RPMI8226 (cell line): ENCODE data around the gene TMEM101.
"Not testable (repeated sequence)": the region's sequence is repeated elsewhere in the genome, so short reads cannot be mapped to it uniquely, and the experiment has no call there.

Source experiments
- DNase-seq: peaks from one replicate; pipeline ENCODE4 v3.0.0-alpha.2; 2015

Gene TMEM101

GRCh38 chr17:44014437-44015172 lies at the start of gene TMEM101:
Gene TMEM101 (minus strand): TSS chr17:44014963. CDS start chr17:44014952, 11 bp downstream.
- DNase-seq = peak; percentile 94

GRCh38 chr17:44063704-44064639 lies 49.2 kb upstream of the TMEM101 start:
- no peak for DNase-seq

GRCh38 chr17:44062871-44063270 lies 48.1 kb upstream of the TMEM101 start:
- DNase-seq = no peak

- DNase-seq = no peak
Observed at GRCh38 chr17:44061446-44061845, 46.7 kb upstream of the TMEM101 start.

GRCh38 chr17:44059101-44059892 lies 44.5 kb upstream of the TMEM101 start:
- DNase-seq = no peak

- no peak for DNase-seq
Observed at GRCh38 chr17:44053125-44053872, 38.5 kb upstream of the TMEM101 start.

- no peak for DNase-seq
Observed at GRCh38 chr17:44049294-44050060, 34.7 kb upstream of the TMEM101 start.

GRCh38 chr17:44046893-44047292 lies 32.1 kb upstream of the TMEM101 start:
- not testable (repeated sequence) for DNase-seq

GRCh38 chr17:44045486-44045885 lies 30.7 kb upstream of the TMEM101 start:
- DNase-seq = no peak

- DNase-seq = no peak
Observed at GRCh38 chr17:44044071-44044470, 29.3 kb upstream of the TMEM101 start.

- no peak for DNase-seq
Observed at GRCh38 chr17:44043272-44043696, 28.5 kb upstream of the TMEM101 start.

GRCh38 chr17:44039829-44040635 lies 25.3 kb upstream of the TMEM101 start:
- no peak for DNase-seq

- no peak for DNase-seq
Observed at GRCh38 chr17:44038604-44039011, 23.8 kb upstream of the TMEM101 start.

- DNase-seq = no peak
Observed at GRCh38 chr17:44037471-44037870, 22.7 kb upstream of the TMEM101 start.

GRCh38 chr17:44034688-44035087 lies 19.9 kb upstream of the TMEM101 start:
- not testable (repeated sequence) for DNase-seq

- DNase-seq = no peak
Observed at GRCh38 chr17:44033861-44034408, 19.2 kb upstream of the TMEM101 start.

- DNase-seq = no peak
Observed at GRCh38 chr17:44030482-44030881, 15.7 kb upstream of the TMEM101 start.

GRCh38 chr17:44029736-44030135 lies 15.0 kb upstream of the TMEM101 start:
- no peak for DNase-seq

GRCh38 chr17:44024853-44025252 lies 10.1 kb upstream of the TMEM101 start:
- no peak for DNase-seq

- no peak for DNase-seq
Observed at GRCh38 chr17:44024271-44024663, 9.5 kb upstream of the TMEM101 start.
